Urinary bladder (tissue), 4 donors: ENCODE results near the gene GALK1. TPM values are rescaled to one million over a fixed set of nuclear protein-coding genes. Genes with fewer than 3 reads are reported as not detected.

Experiments used
- DNase-seq: peaks from one replicate; pipeline ENCODE4 v3.0.0-alpha.2; 2015; ENCODE audit errors: extremely low spot score
- H3K27ac ChIP-seq: one replicate; pipeline ENCODE4 v1.5.1; 2013; ENCODE audit warnings: low read depth, mild to moderate bottlenecking, moderate library complexity
- H3K36me3 ChIP-seq: one replicate; pipeline ENCODE4 v1.6.1; 2013; ENCODE audit warnings: mild to moderate bottlenecking, moderate library complexity; ENCODE audit not compliant: insufficient read depth
- H3K4me1 ChIP-seq: one replicate; pipeline ENCODE4 v1.6.1; 2013; ENCODE audit warnings: mild to moderate bottlenecking, moderate library complexity; ENCODE audit not compliant: insufficient read depth
- H3K4me3 ChIP-seq: one replicate; pipeline ENCODE4 v1.5.1; 2013; ENCODE audit warnings: low read depth, low read length
- WGBS: extraction: QIAGEN DNeasy Blood & Tissue Kit; methylation state at CpG from one replicate; pipeline ENCODE4 v1.1.7; 2013; 5-methylcytosine and 5-hydroxymethylcytosine counted together
- polyA plus RNA-seq: library from polyadenylated mRNA; stranded (reverse); fragments of 200-250 nt; gene quantifications from one replicate; pipeline ENCODE4 v1.2.3, GENCODE V29; 2013
- total RNA-seq: library from RNA; depleted of rRNA; stranded (reverse); fragments of >200 nt; gene quantifications from one replicate; pipeline ENCODE4 v1.2.3, GENCODE V29; 2014
- donor health status: healthy with polysubstance abuse.
- donor health status: healthy.

Gene GALK1
- total and polyA plus RNA-seq, 2 donors: 11.3 to 43.0 TPM

- no peak overlapping the region for H3K27ac ChIP-seq
- no peaks in the 10 kb centered on the region for H3K36me3 ChIP-seq
- 91% methylated on average over 17 of the region's 17 CpGs for WGBS
- no peak for DNase-seq
- no peak overlapping the region for H3K4me3 ChIP-seq
- no peaks in the 10 kb centered on the region for H3K4me1 ChIP-seq
These were observed 24.8 kb downstream of the GALK1 start for GRCh38 chr17:75740215-75740614.

GRCh38 chr17:75739801-75740200 lies 25.2 kb downstream of the GALK1 start:
- Histone ChIP-seq H3K4me3 (no peak overlapping the region), H3K36me3 (no peaks in the 10 kb centered on the region), H3K4me1 (no peaks in the 10 kb centered on the region), H3K27ac (no peak overlapping the region)
- DNase-seq: no peak
- WGBS: 90% methylated on average over 14 of the region's 14 CpGs

GRCh38 chr17:75739174-75739573 lies 25.8 kb downstream of the GALK1 start:
- WGBS: 88% methylated on average over 7 of the region's 7 CpGs
- no peaks in the 10 kb centered on the region for H3K4me1 ChIP-seq
- H3K4me3 ChIP-seq: no peak overlapping the region

GRCh38 chr17:75738218-75738802 lies 26.7 kb downstream of the GALK1 start:
- no peak for DNase-seq
- no peak overlapping the region for H3K27ac ChIP-seq
- H3K36me3 ChIP-seq: no peaks in the 10 kb centered on the region
- no peak overlapping the region for H3K4me3 ChIP-seq
- WGBS: 59% methylated on average over 14 of the region's 14 CpGs
- H3K4me1 ChIP-seq: no peaks in the 10 kb centered on the region

More at GRCh38 chr17:75739174-75739573, 25.8 kb downstream of the GALK1 start:
- Histone ChIP-seq H3K36me3 (no peaks in the 10 kb centered on the region), H3K27ac (no peak overlapping the region)
- no peak for DNase-seq

GRCh38 chr17:75737133-75737962 lies 27.6 kb downstream of the GALK1 start:
- Histone ChIP-seq H3K27ac (no peak overlapping the region), H3K4me1 (no peaks in the 10 kb centered on the region), H3K36me3 (no peaks in the 10 kb centered on the region), H3K4me3 (no peak overlapping the region)
- WGBS: 72% methylated on average over 20 of the region's 20 CpGs
- DNase-seq: no peak

- WGBS: 84% methylated on average over 26 of the region's 26 CpGs
- no peak for DNase-seq
- Histone ChIP-seq H3K4me1 (no peaks in the 10 kb centered on the region), H3K4me3 (no peak overlapping the region), H3K36me3 (no peaks in the 10 kb centered on the region), H3K27ac (no peak overlapping the region)
These were observed 28.7 kb downstream of the GALK1 start for GRCh38 chr17:75736173-75736835.

GRCh38 chr17:75734674-75735294 lies 30.2 kb downstream of the GALK1 start:
- 76% methylated on average over 4 of the region's 4 CpGs for WGBS
- H3K27ac ChIP-seq: no peak overlapping the region
- DNase-seq: no peak
- no peaks in the 10 kb centered on the region for H3K36me3 ChIP-seq
- no peak overlapping the region for H3K4me3 ChIP-seq
- no peaks in the 10 kb centered on the region for H3K4me1 ChIP-seq

- no peak overlapping the region for H3K27ac ChIP-seq
- H3K4me3 ChIP-seq: no peak overlapping the region
- WGBS: 90% methylated on average over 18 of the region's 18 CpGs
- H3K4me1 ChIP-seq: no peaks in the 10 kb centered on the region
- H3K36me3 ChIP-seq: no peaks in the 10 kb centered on the region
- DNase-seq: no peak
These were observed 31.5 kb downstream of the GALK1 start for GRCh38 chr17:75733471-75733870.

GRCh38 chr17:75731716-75732498 lies 33.1 kb downstream of the GALK1 start:
- no peaks in the 10 kb centered on the region for H3K4me1 ChIP-seq
- H3K4me3 ChIP-seq: no peak overlapping the region
- H3K27ac ChIP-seq: no peak overlapping the region
- DNase-seq: no peak
- 88% methylated on average over 31 of the region's 31 CpGs for WGBS
- H3K36me3 ChIP-seq: no peaks in the 10 kb centered on the region

GRCh38 chr17:75731086-75731715 lies 33.8 kb downstream of the GALK1 start:
- WGBS: 84% methylated on average over 26 of the region's 26 CpGs
- H3K4me3 ChIP-seq: no peak overlapping the region
- no peak for DNase-seq
- no peak overlapping the region for H3K27ac ChIP-seq
- H3K36me3 ChIP-seq: no peaks in the 10 kb centered on the region
- no peaks in the 10 kb centered on the region for H3K4me1 ChIP-seq

GRCh38 chr17:75730065-75730464 lies 34.9 kb downstream of the GALK1 start:
- H3K27ac ChIP-seq: no peak overlapping the region
- H3K4me1 ChIP-seq: no peaks in the 10 kb centered on the region
- DNase-seq: no peak
- H3K36me3 ChIP-seq: no peaks in the 10 kb centered on the region
- H3K4me3 ChIP-seq: no peak overlapping the region
- 89% methylated on average over 24 of the region's 24 CpGs for WGBS

GRCh38 chr17:75729351-75729750 lies 35.6 kb downstream of the GALK1 start:
- H3K36me3 ChIP-seq: no peaks in the 10 kb centered on the region
- H3K4me3 ChIP-seq: no peak overlapping the region
- H3K27ac ChIP-seq: no peak overlapping the region
- DNase-seq: no peak
- WGBS: 86% methylated on average over 7 of the region's 7 CpGs
- H3K4me1 ChIP-seq: no peaks in the 10 kb centered on the region

GRCh38 chr17:75727391-75727790 lies 37.6 kb downstream of the GALK1 start:
- 92% methylated on average over 18 of the region's 18 CpGs for WGBS
- Histone ChIP-seq H3K4me3 (no peak overlapping the region), H3K4me1 (no peaks in the 10 kb centered on the region), H3K36me3 (no peaks in the 10 kb centered on the region), H3K27ac (no peak overlapping the region)
- no peak for DNase-seq
